GM21447 (cell line): ENCODE data around the gene ADK.
"Not testable (repeated sequence)": the region's sequence is repeated elsewhere in the genome, so short reads cannot be mapped to it uniquely, and the experiment has no call there.

ENCODE experiments used
- ATAC-seq: cut with Tn5 transposase; IDR thresholded peaks from one replicate; pipeline ENCODE4 v1.9.1; 2021; ENCODE audit not compliant: unreplicated experiment

Gene ADK

GRCh38 chr10:74476162-74476706 lies 325.2 kb downstream of the ADK start:
- not testable (repeated sequence) for ATAC-seq

- ATAC-seq: no peak
Observed at GRCh38 chr10:74480778-74481177, 329.8 kb downstream of the ADK start.

- no peak for ATAC-seq
Observed at GRCh38 chr10:74483356-74483755, 332.3 kb downstream of the ADK start.

GRCh38 chr10:74485283-74485682 lies 334.3 kb downstream of the ADK start:
- ATAC-seq: no peak

- ATAC-seq: no peak
Observed at GRCh38 chr10:74486659-74487058, 335.6 kb downstream of the ADK start.

GRCh38 chr10:74488907-74489306 lies 337.9 kb downstream of the ADK start:
- no peak for ATAC-seq

- no peak for ATAC-seq
Observed at GRCh38 chr10:74490551-74490950, 339.5 kb downstream of the ADK start.

- no peak for ATAC-seq
Observed at GRCh38 chr10:74491014-74491413, 340.0 kb downstream of the ADK start.

- not testable (repeated sequence) for ATAC-seq
Observed at GRCh38 chr10:74496276-74496675, 345.3 kb downstream of the ADK start.

- ATAC-seq: not testable (repeated sequence)
Observed at GRCh38 chr10:74498664-74499063, 347.6 kb downstream of the ADK start.

- ATAC-seq: no peak
Observed at GRCh38 chr10:74500026-74500704, 349.1 kb downstream of the ADK start.

- ATAC-seq: no peak
Observed at GRCh38 chr10:74500816-74501215, 349.8 kb downstream of the ADK start.

- no peak for ATAC-seq
Observed at GRCh38 chr10:74502963-74503608, 352.1 kb downstream of the ADK start.

- ATAC-seq: no peak
Observed at GRCh38 chr10:74507951-74508350, 356.9 kb downstream of the ADK start.

- ATAC-seq: no peak
Observed at GRCh38 chr10:74510594-74510993, 359.6 kb downstream of the ADK start.

- no peak for ATAC-seq
Observed at GRCh38 chr10:74511051-74511450, 360.0 kb downstream of the ADK start.

- no peak for ATAC-seq
Observed at GRCh38 chr10:74514322-74514721, 363.3 kb downstream of the ADK start.

- no peak for ATAC-seq
Observed at GRCh38 chr10:74518061-74518460, 367.0 kb downstream of the ADK start.

GRCh38 chr10:74521526-74521925 lies 370.5 kb downstream of the ADK start:
- ATAC-seq: no peak

- no peak for ATAC-seq
Observed at GRCh38 chr10:74523199-74523598, 372.2 kb downstream of the ADK start.

- ATAC-seq: no peak
Observed at GRCh38 chr10:74525885-74526284, 374.9 kb downstream of the ADK start.

- ATAC-seq: not testable (repeated sequence)
Observed at GRCh38 chr10:74527611-74528010, 376.6 kb downstream of the ADK start.
